Measurements from ENCODE around the gene CNDP2.
"Not testable (repeated sequence)": the region's sequence is repeated elsewhere in the genome, so short reads cannot be mapped to it uniquely, and the experiment has no call there.

CNDP2 gene

GRCh38 chr18:74500774-74501173 is 4.6 kb downstream of the CNDP2 start:
- not testable (repeated sequence) for DNase-seq (ENCODE audit: low read depth)

DNA sequence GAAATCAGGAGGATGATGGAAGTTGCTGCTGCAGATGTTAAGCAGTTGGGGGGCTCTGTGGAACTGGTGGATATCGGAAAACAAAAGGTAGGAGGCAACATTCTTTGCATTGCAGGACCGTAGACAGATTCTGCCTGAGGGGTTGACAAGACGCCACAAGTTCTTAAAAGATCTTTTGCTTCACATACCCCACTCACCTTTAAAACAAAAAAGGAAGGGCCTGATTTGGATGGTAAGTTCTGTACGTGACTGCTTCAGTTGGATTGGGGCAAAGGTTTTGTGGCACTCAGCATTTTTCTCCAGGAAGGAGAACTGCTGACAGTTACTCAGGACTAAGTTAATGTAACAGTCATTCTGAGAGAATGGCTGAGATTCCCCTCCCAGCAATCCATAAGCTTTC is 5.2 kb downstream of the CNDP2 start:
- DNase-seq (ENCODE audit: low read depth) = no peak

GRCh38 chr18:74503137-74503536 is 7.0 kb downstream of the CNDP2 start:
- no peak for DNase-seq (ENCODE audit: low read depth)

DNA sequence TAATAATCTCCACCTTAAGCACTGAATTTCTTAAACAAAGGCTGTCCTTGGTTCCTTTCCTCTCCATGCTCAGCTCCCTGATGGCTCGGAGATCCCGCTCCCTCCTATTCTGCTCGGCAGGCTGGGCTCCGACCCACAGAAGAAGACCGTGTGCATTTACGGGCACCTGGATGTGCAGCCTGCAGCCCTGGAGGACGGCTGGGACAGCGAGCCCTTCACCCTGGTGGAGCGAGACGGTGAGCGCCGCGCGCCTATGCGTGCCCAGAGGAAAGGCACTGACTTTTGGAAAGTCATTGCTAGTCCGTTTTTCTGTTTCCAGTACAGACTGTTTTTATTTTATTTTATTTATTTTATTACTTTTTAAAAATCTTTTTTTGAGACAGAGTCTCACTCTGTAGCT is 9.6 kb downstream of the CNDP2 start:
- DNase-seq (ENCODE audit: low read depth) = no peak

GRCh38 chr18:74506448-74507084 is 10.4 kb downstream of the CNDP2 start:
- DNase-seq (ENCODE audit: low read depth) = no peak

GRCh38 chr18:74507097-74507881 is 11.1 kb downstream of the CNDP2 start:
- DNase-seq (ENCODE audit: low read depth) = no peak

DNA sequence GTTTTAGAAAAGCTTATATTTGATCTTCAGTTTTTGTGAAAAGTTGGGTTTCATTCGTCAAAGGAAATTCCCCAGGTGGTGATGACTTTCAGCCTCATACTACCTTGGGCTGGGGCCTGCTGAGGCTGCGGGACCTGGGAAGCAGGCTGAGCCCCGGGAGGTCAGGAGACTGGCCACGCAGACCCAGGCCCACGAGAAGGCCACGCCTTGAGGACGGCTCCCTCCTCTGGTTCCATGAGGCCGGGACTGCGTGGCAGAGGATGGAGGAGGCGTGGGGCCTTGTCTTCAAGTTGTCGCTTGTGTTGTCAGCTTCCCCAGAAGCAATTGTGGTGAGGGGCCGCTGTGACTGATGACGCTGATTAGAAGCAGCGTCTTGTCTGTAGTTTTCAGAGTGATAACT is 11.8 kb downstream of the CNDP2 start:
- DNase-seq (ENCODE audit: low read depth) = no peak

DNA sequence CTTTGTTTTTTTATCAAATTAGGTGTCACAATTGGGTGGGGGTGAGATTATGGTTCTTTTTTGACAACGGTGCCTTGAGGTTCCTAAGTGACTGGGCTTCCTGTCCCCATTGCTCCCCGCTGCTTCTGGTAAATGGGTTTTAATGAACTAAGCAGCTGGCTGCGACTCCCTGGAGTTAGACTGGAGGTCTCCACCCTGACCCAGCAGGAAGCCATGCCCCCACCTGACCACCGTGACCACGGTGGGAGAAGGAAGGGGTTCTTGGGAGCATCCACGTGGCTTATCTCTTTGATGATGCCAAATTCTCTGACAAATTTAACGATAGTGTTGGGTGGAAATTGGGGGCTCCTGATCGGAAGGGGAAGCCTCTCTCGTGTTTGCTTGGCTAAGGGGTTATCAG is 12.2 kb downstream of the CNDP2 start:
- no peak for DNase-seq (ENCODE audit: low read depth)

- no peak for DNase-seq (ENCODE audit: low read depth)
Measured at GRCh38 chr18:74508821-74509225, 12.7 kb downstream of the CNDP2 start.

- no peak for DNase-seq (ENCODE audit: low read depth)
Measured at GRCh38 chr18:74509856-74510769, 13.9 kb downstream of the CNDP2 start.

DNA sequence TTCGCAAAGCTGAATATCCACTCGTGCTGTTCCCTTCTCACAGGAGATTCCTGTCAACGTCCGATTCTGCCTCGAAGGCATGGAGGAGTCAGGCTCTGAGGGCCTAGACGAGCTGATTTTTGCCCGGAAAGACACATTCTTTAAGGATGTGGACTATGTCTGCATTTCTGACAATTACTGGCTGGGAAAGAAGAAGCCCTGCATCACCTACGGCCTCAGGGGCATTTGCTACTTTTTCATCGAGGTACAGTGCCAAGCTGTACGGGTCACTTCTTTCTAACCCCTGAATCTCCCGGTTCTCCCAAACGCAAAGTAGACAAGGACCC is 14.6 kb downstream of the CNDP2 start:
- DNase-seq (ENCODE audit: low read depth) = no peak

GRCh38 chr18:74511823-74512222 is 15.7 kb downstream of the CNDP2 start:
- no peak for DNase-seq (ENCODE audit: low read depth)

DNA sequence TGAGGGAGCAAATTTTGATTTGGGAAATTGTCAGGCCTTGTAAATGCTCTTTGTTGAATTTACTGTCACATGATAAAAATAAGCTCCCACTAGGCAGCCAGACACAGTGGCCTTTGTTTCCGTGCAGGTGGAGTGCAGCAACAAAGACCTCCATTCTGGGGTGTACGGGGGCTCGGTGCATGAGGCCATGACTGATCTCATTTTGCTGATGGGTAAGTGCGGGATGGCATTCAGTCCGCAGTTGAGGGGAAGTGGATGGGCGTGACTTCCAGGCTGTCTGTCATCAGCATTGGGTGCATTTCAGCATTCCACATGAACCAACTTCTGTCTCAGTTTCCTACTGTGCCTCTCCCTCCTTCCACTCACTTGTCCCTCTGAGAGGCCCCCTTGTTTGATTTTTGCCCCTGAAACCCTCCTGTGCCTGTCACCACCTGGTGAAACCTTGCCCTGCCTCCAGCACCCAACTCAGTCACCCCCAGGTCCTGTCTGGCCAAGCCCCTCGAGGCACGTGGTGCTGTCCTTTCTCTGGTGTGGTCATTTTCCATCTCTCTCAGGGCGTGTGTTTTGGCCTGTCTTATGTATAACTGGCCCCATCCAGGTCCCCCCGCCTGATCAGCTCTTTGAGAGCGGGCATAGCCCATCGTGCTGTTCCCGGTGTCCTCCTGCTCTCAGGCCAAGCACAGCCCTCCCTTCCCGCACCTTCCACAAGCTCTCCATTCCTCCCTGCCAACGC is 16.3 kb downstream of the CNDP2 start:
- no peak for DNase-seq (ENCODE audit: low read depth)

GRCh38 chr18:74513149-74513882 is 17.2 kb downstream of the CNDP2 start:
- DNase-seq (ENCODE audit: low read depth) = no peak

- no peak for DNase-seq (ENCODE audit: low read depth)
Measured at GRCh38 chr18:74513883-74514205, 17.7 kb downstream of the CNDP2 start.

GRCh38 chr18:74514860-74515495 is 18.8 kb downstream of the CNDP2 start:
- no peak for DNase-seq (ENCODE audit: low read depth)

DNA sequence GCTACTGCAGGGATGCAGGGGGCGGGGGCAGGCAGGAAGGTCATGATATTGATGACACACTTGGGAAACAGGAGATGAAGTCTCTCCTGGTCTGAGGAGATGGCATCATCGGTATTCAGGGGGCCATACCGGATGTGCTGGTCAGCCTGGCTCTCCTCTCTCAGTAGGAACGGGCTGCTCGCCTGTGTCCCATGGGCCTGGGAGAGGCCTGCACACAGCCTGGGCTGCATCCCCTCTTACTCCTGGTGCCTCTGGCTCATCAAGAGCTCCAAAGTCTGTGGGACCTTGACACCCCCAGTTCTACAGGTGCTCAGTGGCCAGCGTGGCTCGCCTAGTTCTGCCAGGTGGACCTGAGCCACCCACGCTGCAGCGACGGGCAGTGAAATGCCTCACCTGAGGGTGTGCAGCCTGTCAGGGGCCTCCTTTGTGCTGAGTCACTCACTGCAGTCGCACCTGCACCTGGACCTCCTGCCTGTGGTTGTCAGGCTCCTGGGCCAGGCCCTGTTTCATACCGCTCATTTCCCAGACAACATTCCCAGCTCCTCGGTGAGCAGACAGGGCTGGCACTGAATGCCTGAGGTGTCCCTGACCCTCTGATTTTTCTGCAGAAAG is 19.6 kb downstream of the CNDP2 start:
- no peak for DNase-seq (ENCODE audit: low read depth)

GRCh38 chr18:74516271-74517235 is 20.4 kb downstream of the CNDP2 start:
- DNase-seq (ENCODE audit: low read depth) = no peak

DNA sequence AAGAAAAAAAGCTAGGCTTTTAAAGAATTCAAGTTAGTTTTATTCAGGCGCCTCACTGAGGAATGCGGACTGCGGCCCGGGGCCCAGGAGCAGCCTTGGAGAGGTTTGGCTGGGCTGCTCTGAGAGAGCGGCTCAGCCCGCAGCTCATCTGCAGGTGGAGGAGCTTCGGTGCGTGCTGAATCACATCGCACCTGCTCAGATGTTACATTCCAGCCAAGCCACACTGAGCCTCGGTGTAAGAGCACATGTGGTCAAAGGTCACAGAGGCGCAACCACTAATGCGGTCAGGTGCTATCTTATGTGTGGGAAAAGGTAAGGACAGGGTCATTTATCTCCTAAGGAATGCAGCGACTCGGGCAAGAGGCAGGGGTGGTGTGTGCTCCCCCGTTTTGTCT is 21.1 kb downstream of the CNDP2 start:
- DNase-seq (ENCODE audit: low read depth) = no peak

Measured in activated T-helper 1 cell treated with Interleukin-2 at 50 U/mL for 16 hours (primary cell).